IPS-18c (cell line): ENCODE measurements around the gene KIAA0232.

Source experiments
- H3K4me3 ChIP-seq: 2 replicates; pipeline ENCODE4 v1.7.0; 2013; ENCODE audit warnings: low read depth, mild to moderate bottlenecking, low read length, moderate library complexity; ENCODE audit not compliant: insufficient read depth
- H3K9me3 ChIP-seq: one replicate; pipeline ENCODE4 v1.6.1; 2013; ENCODE audit warnings: mild to moderate bottlenecking, low read length, moderate library complexity; ENCODE audit not compliant: control insufficient read depth, insufficient read depth

KIAA0232 gene

DNA sequence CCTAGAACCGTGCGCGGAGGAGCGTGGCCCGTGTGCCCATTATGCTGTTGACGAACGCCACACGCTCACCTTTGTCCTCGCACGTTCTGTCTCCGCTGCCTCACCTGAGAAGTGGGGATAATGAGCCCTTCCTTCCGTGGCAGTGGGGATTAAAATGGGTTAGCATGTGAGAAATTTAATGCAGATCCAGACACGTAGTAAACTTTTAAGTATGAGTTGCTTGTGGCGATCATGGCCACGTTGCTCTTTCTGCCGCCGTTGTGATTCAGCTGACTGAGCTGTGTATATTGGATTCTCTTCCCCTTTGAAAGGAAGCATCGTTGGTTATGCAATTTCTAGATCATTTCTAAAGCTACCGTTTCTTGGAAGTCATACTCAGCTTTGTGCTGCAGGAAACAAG lies 143.6 kb downstream of the KIAA0232 start:
- no peak overlapping the region for H3K4me3 ChIP-seq
- no peaks in the 10 kb centered on the region for H3K9me3 ChIP-seq

DNA sequence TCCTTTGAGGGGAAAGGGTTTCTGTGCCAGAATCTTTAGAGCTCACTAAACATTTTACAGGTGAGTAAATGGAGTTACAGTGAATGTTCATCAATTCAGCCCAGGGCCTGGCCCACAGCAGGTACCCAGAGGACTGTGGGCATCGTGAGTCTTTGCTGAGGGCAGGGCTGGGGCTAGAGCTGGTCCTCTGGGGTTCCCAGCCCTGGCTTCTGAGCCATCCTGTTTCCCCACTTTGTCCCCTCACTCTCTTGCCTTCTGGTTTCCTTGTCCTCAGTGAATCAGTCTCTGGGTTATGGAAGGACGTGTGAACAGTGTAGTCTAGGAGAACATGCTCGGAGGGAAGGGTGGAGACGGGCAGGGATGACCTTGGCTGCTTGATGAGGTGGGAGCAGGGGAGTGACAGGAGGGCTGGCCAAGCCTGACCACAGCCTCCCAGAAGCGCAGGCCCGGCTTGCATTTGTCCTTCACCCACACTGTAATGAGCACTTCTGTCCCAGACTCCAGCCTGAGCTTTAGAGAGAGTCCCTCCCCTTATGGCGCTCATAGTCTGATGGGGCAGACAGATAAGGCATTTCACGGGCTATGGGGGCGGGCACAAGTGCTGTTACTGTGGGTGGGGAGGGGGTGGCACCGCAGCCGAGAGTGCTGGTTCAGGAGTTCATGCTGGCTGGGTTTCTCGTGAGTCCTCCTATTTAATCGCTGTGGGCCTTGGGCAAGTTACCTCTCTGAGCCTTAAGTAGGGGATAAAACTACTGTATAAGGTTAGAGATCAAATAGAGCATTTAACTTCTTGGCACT lies 144.4 kb downstream of the KIAA0232 start:
- no peaks in the 10 kb centered on the region for H3K9me3 ChIP-seq
- H3K4me3 ChIP-seq = no peak overlapping the region

- H3K4me3 ChIP-seq = no peak overlapping the region
Observed at GRCh38 chr4:6928081-6928480, 145.6 kb downstream of the KIAA0232 start.

DNA sequence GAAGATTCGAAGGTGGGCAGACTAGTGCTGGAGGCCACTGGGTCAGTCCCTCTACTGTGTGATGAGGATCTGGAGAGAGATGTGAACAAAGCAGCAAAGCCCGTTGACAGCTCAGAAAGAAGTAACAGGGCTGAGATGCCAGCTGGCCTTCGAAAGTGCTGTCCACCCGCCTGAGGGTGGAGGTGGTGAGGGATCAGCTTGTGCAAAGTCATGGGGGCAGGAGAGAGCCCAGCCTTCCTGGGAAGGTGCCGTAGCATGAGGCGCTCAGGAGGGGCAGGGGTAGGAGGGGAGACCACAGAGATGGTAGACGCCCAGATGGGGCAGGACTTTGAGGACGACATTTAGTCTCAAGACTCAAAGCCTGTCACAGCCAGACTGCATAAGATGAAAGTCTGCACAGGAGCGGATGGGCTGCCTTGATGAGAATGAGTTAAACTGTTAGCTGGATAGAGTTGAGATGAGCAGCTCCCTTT lies 146.8 kb downstream of the KIAA0232 start:
- no peak overlapping the region for H3K4me3 ChIP-seq
- no peaks in the 10 kb centered on the region for H3K9me3 ChIP-seq

More at GRCh38 chr4:6928081-6928480, 145.6 kb downstream of the KIAA0232 start:
- H3K9me3 ChIP-seq = no peaks in the 10 kb centered on the region

DNA sequence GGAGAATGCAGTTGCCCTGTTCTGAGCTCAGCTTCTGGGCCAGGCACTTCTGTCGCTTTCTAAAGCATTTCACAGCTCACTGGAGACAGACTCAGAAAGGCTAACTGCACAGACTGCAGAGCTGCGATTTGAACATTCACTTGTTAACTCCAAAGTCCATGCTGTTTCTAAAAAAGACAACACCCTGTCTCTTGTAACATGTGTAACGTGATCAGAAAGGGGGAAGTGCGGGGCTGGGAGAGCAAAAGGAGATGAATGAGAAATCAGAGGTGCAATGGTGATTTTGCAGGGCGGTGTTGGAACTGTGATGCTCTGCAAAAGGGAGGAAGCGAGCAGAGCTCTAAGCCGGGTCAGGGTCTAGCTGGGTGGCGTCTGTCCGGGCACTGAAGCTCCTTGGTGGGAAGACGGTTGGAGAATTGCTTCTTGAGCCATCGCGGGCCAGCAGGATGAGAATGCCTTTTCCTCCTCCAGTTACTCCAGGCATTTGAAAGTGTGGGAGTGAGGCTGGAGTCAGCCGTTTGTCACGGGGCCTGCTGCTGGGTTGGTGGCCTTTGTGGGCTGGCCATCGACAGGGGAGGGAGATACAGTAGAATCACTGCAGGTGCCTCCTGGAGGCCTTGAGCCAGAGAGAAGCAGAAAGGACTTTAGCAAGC lies 147.4 kb downstream of the KIAA0232 start:
- H3K9me3 ChIP-seq = no peaks in the 10 kb centered on the region
- no peak overlapping the region for H3K4me3 ChIP-seq

GRCh38 chr4:6932475-6932874 lies 149.9 kb downstream of the KIAA0232 start:
- Histone ChIP-seq H3K9me3 (no peaks in the 10 kb centered on the region), H3K4me3 (no peak overlapping the region)

- no peaks in the 10 kb centered on the region for H3K9me3 ChIP-seq
- no peak overlapping the region for H3K4me3 ChIP-seq
Observed at GRCh38 chr4:6932918-6933317, 150.4 kb downstream of the KIAA0232 start.
